Stimulated activated CD4-positive, alpha-beta T cell treated with anti-CD3 and anti-CD28 coated beads, Interleukin-15, amount 100 ng/mL, for 48 hours (primary cell): ENCODE data around the gene TBX5.

Source experiments
- DNase-seq, 2 donors: peaks; one replicate each; pipeline ENCODE4 v3.0.0-alpha.2; 2020; ENCODE audit warnings: low read depth in 2 of 2

Gene TBX5

DNA sequence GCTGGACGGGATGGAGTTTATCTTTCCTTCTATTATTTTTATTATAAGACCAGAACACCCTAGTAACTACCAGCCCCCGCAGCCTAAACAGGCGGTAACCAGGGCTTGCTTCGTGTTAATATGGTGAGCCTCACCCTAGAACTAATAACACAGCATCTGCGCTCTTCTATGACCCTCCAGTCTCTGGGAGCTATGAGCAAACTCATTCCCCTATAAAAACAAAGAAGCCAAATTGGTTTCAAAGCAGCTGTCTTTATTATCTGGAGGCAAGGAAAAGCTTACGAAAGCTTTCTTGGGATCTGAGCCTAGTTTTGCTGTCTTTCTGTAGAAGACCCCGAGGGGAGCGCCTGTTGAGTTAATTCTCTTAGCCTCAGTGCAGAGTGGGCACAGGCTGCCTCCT is 85.0 kb downstream of the TBX5 start:
- no peak for DNase-seq

DNA sequence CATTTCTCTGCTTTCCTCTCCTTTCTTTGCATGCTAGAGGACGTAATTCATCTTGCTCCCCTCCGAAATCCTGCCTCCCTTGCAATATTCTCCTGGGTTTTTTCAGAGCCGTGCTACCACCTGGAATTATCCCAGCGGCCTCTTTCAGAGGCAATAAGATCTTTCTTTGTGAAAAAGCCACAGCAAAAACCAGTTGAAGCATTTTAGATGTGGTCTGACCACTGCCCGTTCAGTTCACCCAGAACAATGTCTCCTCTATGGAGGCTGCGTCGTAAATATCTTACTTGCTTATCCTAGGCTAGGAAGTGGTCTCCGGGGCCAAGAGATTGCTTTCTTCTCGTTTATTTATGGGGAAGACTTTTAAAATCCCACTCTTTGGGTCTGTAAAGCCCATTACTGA is 85.8 kb downstream of the TBX5 start:
- DNase-seq: no peak

DNA sequence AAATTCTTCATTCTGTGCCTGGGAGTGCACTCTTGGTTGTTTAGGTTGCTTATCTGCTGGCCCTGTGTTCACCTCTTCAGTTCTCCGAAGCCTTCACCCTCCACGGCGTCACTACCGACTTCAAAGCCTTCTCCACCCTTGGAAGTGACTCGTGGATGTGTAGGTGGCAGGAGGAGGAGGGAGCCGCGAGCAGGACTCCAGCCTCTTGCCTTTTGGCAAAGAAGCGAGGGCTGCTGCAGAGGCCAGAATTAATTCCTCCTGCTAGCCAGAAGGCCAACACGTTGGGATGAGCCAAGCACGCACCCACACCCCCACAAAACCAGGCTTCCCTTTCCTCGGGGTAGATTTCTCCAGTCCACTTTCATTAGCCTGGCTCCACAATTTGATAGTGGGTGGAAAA is 86.5 kb downstream of the TBX5 start:
- no peak for DNase-seq

DNA sequence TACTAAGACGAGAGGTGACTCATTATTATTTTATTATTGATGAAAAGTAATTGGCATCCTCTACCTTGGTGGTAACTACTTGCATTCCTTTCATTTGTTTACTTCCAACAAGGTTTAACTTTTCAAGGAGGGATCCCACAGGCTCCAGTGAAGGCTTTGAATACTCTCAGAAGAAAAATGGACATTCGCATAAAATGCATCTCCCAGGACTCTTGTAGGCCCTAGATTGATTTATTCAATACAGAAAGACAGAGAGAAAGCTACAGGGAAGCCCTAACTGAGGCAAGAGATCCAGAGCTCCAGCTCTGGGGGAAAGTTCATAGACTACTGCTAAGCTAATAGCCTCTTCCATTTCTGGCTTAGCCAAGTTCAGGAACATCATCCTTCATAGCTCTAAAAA is 87.0 kb downstream of the TBX5 start:
- DNase-seq: no peak

DNA sequence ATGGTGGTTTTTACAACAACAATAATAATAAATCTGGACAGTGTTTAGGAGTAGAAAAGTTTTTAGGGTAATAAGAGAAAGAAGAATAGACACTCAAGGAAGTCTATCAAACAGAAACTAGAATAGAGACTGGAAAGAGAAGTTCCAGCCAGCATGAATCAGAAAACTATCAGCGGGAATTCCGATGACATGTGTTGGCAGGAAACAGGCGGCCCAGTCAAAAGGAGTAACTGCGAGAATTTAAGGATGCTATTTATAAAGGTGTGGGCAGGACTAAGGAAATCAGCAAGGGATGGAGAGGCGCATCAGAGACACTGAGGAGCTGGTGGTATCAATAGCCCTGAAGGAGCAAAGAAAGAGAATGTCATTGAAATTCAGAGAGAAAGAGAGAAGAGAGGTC is 89.9 kb downstream of the TBX5 start:
- DNase-seq: no peak

DNA sequence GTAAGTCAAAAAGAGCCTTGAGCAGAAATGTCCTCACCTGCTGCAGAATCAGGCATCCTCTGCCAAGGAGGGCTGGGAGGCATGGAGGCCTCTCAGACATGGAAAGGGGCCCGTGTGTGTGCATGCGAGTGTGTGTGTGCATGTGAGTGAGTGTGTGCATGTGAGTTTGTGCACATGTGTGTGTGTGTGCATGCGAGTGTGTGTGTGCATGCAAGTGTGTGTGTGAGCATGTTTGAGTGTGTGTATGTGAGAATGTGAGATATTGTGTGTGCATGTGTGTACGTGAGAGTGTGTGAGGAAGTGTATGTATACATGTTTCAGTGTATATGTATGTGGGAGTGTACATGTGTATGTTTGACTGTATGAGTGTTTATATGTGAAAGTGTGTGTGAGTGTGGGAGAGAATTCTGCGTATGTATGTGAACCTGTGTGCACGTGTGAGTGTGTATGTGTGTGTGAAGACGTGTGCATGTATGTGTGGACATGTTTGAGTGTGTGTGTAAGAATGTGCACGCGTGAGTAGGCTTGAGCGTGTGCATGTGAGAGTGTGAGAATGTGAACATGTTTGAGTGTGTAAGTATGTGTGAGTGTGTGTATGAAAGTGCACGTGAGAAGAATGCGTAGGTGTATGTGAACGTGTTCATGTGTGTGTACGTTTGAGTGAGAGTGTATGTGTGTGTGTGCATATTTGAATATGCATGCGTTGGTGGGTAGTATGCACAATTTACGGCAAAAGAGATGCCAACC is 90.8 kb downstream of the TBX5 start:
- no peak for DNase-seq

GRCh38 chr12:114314403-114314802 is 91.5 kb downstream of the TBX5 start:
- DNase-seq: no peak

DNA sequence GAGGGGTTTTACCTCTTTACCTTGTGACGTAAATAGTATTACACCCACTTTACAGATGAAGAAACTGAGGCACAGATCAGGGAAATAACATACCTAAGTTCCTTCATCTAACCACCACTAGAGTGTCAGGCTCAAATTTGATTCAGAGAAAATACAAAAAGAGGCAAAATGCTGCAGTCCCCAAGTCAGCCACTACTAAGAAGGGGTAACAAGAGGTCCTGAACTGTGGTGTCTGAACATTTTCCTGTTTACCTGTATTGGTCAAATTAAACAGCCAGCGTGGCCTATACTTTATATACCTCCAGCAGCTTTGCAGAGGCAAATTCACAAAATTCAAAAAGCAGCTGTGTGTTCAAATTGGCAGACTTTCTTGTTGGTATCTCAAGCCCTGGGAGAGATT is 92.0 kb downstream of the TBX5 start:
- no peak for DNase-seq

GRCh38 chr12:114311974-114312373 is 94.0 kb downstream of the TBX5 start:
- DNase-seq: no peak

DNA sequence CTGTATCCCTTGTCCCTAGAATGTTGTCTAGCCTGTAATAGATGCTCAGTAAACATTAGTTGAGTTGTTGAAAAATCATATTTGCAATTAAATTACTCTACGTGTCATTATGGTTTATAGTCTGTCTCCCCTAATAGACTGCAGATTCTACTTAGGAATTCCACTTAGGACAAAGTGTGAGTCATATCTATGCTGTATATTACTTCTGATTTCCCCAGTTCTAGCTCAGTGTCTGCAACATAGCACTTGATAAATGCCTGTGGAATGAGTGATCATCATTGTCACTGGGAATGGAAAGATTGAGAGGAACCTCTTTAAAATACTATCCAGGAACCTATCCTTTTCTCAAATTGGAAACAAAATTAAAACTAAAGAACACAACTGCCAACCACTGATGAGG is 99.3 kb downstream of the TBX5 start:
- no peak for DNase-seq

GRCh38 chr12:114305446-114305845 is 100.5 kb downstream of the TBX5 start:
- DNase-seq: no peak
